ENCODE measurements around the gene RAI1. TPM values are rescaled to one million over a fixed set of nuclear protein-coding genes. Genes with fewer than 3 reads are reported as not detected.

RAI1 gene
- total RNA-seq, 1 experiment from 2014 or later = 13.1 TPM

- DNase-seq (ENCODE audit: low read depth) = peak; percentile 18
Observed at GRCh38 chr17:17784657-17785267, 103.5 kb downstream of the RAI1 start.

DNA sequence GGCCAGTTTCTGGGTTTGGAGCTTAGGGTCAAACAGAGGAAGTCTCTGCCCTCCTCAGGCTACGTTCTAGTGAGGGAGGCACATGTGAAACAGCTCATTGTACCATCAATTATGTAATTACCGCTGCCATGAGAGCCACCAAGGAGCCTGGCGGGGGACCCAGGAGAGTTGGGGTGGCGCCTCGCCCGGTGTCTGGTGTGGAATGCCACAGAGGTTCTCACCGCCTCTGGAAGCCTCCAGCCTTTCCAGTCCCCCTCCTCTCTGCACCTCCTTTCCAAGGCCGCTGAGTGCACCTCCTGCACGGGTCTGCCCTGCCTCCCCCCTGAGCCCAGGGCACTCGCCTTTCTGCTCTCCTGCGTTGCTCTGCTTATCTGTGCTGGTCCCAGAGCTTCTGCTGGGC, 104.1 kb downstream of the RAI1 start:
- DNase-seq (ENCODE audit: low read depth) = peak; percentile 12

- DNase-seq (ENCODE audit: low read depth) = no peak
Observed at GRCh38 chr17:17786998-17787397, 105.7 kb downstream of the RAI1 start.

- DNase-seq (ENCODE audit: low read depth) = no peak
Observed at GRCh38 chr17:17787568-17787967, 106.3 kb downstream of the RAI1 start.

DNA sequence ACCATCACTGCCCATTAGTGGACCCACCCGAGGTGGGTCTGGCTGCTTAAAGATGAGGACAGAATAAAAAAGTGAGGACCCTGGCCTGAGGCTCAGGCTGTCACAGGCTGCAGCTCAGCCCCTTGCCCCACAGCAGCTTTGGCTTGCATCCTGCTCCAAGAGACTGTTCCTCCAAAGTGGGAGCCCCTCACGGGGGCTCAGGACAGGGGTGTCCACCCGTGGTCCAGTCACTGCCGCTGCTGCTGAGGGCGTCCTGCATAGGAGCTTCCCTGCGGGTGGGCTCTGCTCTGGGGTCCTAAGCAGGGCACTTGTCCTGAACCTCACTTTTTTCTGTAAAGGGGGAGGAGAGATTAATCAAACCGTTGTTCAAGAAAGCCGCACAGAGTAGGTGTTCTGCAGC, 107.7 kb downstream of the RAI1 start:
- no peak for DNase-seq (ENCODE audit: low read depth)

DNA sequence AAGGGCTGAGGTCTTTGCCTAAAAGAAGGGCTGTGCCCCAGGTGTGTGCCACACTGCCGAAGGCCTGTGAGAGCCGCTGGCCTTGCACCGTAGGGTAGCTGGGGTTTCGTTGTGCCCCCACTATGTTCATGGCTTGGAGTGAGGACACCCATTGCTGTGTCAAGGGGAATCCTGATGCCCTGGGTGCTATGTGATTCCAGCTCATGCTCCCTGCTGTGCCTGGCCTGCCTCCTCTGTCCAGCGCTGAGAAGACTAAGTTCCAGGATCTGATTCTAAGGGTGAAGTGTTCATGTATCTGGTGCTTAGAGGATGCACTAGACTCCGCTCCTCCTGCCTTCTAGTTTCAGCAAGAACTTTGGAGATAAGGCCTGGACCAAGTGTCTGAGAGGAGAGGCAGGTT, 108.2 kb downstream of the RAI1 start:
- DNase-seq (ENCODE audit: low read depth) = no peak

DNA sequence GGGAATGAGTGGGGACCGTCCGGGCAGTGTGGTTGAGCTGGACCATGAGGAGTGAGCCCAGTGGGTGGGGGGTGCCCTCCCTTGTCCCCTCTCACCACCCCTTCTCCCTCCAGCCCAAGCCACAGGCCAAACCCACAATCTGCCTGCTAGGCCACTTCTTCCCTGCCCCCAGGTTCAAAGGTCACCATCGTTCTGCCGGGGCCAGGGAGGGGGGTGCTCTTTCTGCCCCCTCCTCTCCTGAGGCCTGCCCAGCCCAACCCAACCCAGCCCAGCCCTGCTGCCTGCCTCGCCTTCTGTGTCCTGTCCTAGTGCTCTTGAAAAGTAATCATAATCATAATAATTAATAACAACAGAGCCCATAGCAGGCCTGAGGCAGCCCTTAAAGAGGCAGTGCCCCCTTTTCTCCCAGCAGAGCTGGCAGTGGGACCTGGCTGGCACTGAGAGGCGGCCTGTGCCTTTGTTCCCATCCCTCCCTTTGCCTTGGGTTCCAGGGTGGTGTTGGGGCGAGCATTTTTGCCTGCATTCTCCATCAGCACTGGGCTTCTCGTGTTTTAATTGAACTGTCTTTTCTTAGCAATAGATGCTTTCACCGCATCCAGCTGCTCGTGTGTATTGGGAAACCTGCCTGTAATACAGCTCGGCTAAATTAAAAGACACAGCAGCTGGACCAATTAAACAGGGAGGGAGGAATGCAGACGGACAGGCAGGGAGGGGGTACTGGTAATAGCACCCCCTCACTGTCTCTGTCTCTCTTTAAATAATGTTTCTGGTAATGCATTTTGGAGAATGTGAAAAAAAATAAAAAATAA, 108.8 kb downstream of the RAI1 start:
- DNase-seq (ENCODE audit: low read depth) = no peak

DNA sequence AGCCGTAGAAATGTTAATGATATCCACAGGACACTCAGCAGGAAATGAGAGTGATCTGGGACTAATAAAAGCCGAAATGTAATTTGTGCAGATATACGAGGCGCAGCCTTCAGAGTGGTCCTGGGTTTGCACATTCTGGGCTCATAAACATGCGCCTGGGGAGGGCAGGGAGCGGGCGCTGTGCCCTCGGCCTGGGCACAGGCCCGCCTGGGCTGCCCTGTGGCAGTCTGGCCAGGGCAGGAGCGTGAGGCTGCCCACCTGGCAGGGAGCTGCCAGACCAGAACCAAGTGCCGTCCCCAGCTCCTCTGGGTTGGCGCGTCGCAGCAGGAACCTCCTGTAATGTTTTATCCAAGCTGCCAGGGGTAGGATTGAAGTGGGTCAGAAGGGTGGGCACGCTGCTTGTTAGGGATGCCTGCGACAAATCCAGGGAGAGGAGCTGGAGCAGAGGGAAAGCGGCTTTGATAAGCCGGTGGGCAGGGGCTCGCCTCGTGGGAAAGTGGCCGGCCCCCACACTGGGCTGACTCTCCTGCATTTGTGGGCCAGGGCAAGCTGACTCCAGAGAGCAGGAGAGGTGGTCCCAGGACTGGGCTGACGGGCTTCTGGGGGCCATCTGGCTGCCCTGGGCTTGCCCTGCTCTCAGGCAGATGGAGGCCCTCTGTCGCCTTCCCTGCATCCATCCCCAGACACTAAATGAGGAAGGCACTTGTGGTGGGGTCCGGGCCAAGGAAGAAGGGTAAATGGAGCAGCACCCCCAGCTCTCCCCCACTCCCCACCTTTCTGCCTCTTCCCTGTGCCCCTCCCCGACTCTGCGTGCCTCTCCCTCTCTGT, 109.6 kb downstream of the RAI1 start:
- no peak for DNase-seq (ENCODE audit: low read depth)

DNA sequence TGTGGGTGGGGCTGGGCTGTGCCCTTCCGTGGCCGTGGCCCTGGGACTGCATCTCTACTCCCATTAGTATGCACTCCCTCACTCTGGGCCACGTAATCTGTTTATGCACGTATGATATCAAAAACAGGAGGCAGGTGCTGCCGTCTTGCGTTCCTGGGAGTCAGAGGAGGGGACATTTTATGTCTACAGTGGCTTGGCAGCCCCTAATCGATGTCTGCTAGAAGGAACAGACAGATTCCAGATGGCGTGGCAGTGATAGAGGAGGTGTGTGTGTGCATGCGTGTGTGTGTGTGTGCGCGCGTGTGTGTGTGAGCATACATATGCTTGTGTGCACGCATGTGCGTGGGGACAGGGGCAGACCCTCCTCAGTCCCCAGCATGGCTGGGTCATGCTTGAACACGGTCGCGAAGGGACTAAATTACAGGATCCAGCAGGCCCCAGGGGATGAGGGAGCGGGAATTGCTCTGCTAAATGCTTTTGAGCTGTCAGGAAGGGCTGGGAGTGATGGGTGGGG, 110.8 kb downstream of the RAI1 start:
- DNase-seq (ENCODE audit: low read depth) = no peak

GRCh38 chr17:17792551-17793377, 111.5 kb downstream of the RAI1 start:
- peak; percentile 60 for DNase-seq (ENCODE audit: low read depth)

DNA sequence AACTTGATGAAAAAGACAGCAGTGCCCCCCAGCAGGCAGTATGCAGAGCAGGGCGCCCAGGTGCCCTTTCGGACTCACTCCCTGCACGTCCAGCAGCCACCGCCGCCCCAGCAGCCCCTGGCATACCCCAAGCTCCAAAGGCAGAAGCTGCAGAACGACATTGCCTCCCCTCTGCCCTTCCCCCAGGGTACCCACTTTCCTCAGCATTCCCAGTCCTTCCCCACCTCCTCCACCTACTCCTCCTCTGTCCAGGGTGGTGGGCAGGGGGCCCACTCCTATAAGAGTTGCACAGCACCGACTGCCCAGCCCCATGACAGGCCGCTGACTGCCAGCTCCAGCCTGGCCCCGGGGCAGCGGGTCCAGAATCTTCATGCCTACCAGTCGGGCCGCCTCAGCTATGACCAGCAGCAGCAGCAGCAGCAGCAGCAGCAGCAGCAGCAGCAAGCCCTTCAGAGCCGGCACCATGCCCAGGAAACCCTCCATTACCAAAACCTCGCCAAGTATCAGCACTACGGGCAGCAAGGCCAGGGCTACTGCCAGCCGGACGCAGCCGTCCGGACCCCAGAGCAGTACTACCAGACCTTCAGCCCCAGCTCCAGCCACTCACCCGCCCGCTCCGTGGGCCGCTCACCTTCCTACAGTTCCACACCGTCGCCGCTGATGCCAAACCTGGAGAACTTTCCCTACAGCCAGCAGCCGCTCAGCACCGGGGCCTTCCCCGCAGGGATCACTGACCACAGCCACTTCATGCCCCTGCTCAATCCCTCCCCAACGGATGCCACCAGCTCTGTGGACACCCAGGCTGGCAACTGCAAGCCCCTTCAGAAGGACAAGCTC, 112.3 kb downstream of the RAI1 start:
- DNase-seq (ENCODE audit: low read depth) = no peak

GRCh38 chr17:17794382-17794781, 113.1 kb downstream of the RAI1 start:
- no peak for DNase-seq (ENCODE audit: low read depth)

DNA sequence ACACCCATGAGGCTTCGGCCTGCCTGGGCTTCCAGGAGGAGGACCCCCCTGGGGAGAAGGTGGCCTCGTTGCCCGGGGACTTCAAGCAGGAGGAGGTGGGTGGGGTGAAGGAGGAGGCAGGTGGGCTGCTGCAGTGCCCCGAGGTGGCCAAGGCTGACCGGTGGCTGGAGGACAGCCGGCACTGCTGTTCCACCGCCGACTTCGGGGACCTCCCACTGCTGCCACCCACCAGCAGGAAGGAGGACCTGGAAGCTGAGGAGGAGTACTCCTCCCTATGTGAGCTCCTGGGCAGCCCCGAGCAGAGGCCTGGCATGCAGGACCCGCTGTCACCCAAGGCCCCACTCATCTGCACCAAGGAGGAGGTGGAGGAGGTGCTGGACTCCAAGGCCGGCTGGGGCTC, 114.0 kb downstream of the RAI1 start:
- no peak for DNase-seq (ENCODE audit: low read depth)

- DNase-seq (ENCODE audit: low read depth) = no peak
Observed at GRCh38 chr17:17795946-17796786, 114.9 kb downstream of the RAI1 start.

- no peak for DNase-seq (ENCODE audit: low read depth)
Observed at GRCh38 chr17:17796787-17797061, 115.5 kb downstream of the RAI1 start.

GRCh38 chr17:17797119-17797809, 116.0 kb downstream of the RAI1 start:
- no peak for DNase-seq (ENCODE audit: low read depth)

DNA sequence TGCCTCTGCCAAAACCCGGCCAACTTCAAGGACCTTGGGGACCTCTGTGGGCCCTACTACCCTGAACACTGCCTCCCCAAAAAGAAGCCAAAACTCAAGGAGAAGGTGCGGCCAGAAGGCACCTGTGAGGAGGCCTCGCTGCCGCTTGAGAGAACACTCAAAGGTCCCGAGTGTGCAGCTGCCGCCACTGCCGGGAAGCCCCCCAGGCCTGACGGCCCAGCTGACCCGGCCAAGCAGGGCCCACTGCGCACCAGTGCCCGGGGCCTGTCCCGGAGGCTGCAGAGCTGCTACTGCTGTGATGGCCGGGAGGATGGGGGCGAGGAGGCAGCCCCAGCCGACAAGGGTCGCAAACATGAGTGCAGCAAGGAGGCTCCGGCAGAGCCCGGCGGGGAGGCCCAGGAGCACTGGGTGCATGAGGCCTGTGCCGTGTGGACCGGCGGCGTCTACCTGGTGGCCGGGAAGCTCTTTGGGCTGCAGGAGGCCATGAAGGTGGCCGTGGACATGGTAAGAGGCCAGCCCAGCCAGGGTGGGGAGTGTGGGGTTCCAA, 116.8 kb downstream of the RAI1 start:
- no peak for DNase-seq (ENCODE audit: low read depth)

DNA sequence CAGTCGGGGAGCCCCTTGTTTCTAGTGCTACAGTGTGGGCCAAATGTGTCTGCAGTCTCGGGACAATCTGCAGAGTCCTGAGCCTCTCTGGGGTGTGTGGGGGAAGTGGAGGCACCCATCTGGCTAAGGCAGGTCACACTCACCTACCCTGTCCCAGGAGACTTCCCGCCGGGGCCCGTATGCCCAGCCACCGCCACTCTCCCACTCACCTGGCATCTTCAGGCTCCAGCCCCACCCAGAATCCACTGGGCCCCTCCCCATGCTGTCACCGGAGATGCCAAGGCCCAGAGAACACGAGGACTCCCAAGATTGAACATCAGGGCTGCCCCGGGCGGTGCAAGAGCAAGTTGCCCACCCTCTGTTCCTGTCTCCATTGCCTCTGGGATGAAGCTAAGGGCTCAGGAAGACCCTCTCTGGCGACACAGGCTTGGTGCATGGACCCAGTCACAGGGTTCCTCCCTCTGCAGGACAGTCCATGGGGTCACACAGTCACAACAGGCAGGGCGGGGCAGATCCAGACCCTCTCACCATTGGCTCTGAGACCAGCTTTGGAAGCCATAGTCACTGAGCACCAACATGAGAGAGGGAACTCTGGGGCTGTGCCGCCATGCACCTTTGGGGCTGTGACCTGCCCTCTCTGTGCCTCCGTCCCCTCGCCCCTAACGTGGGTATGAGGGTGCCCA, 117.5 kb downstream of the RAI1 start:
- DNase-seq (ENCODE audit: low read depth) = no peak
